HG03064 (cell line): ENCODE data around the gene UHRF1.
"Not testable (repeated sequence)": the region's sequence is repeated elsewhere in the genome, so short reads cannot be mapped to it uniquely, and the experiment has no call there.

Source experiments
- ATAC-seq: cut with Tn5 transposase; IDR thresholded peaks from one replicate; pipeline ENCODE4 v1.9.1; 2021; ENCODE audit warnings: low read depth; ENCODE audit not compliant: unreplicated experiment

The UHRF1 gene

GRCh38 chr19:4969772-4970531 is 60.7 kb downstream of the UHRF1 start:
- ATAC-seq, result no peak

GRCh38 chr19:4970558-4971423 is 61.5 kb downstream of the UHRF1 start:
- no peak for ATAC-seq

GRCh38 chr19:4971424-4971793 is 62.1 kb downstream of the UHRF1 start:
- ATAC-seq, result no peak

GRCh38 chr19:4971816-4972495 is 62.7 kb downstream of the UHRF1 start:
- ATAC-seq, result no peak

GRCh38 chr19:4972509-4973230 is 63.4 kb downstream of the UHRF1 start:
- no peak for ATAC-seq

GRCh38 chr19:4974880-4975469 is 65.7 kb downstream of the UHRF1 start:
- ATAC-seq, result no peak

- not testable (repeated sequence) for ATAC-seq
Measured at GRCh38 chr19:4975601-4976000, 66.3 kb downstream of the UHRF1 start.

- no peak for ATAC-seq
Measured at GRCh38 chr19:4976401-4977298, 67.3 kb downstream of the UHRF1 start.

- ATAC-seq, result no peak
Measured at GRCh38 chr19:4977299-4978174, 68.2 kb downstream of the UHRF1 start.

GRCh38 chr19:4979211-4979807 is 70.0 kb downstream of the UHRF1 start:
- no peak for ATAC-seq

- no peak for ATAC-seq
Measured at GRCh38 chr19:4980067-4980466, 70.8 kb downstream of the UHRF1 start.

GRCh38 chr19:4980838-4981680 is 71.8 kb downstream of the UHRF1 start:
- no peak for ATAC-seq

- no peak for ATAC-seq
Measured at GRCh38 chr19:4981681-4981958, 72.3 kb downstream of the UHRF1 start.

- no peak for ATAC-seq
Measured at GRCh38 chr19:4983346-4984105, 74.2 kb downstream of the UHRF1 start.

GRCh38 chr19:4984106-4984380 is 74.7 kb downstream of the UHRF1 start:
- no peak for ATAC-seq

GRCh38 chr19:4984438-4984990 is 75.2 kb downstream of the UHRF1 start:
- no peak for ATAC-seq
